H1 (cell line): ENCODE data around the gene ADIPOR1. TPM values are rescaled to one million over a fixed set of nuclear protein-coding genes. Genes with fewer than 3 reads are reported as not detected.

Experiments
- CTCF ChIA-PET: fragments of 300-600 bp; sonication (Branson Sonifier 250); formaldehyde crosslinking; loops from one replicate; lab custom pipeline; 2021; ENCODE audit not compliant: partially characterized antibody; lab: Charles Lee
- POLR2A ChIA-PET: fragments of 300-600 bp; sonication (Branson Sonifier 250); formaldehyde crosslinking; loops from one replicate; lab custom pipeline; 2021; ENCODE audit warnings: inconsistent platforms; ENCODE audit not compliant: partially characterized antibody; lab: Charles Lee
- DNase-seq, 2 experiments: peaks; one replicate each; pipeline versions ENCODE4 v3.0.0 to v3.0.0-alpha.2; 2010 to 2022; ENCODE audit warnings: low spot score in 2 of 2, low read depth in 1 of 2, mixed read lengths in 1 of 2
- FAIRE-seq: peaks from 2 replicates; lab custom pipeline; 2011; peaks lifted over from hg19 to GRCh38; lab: Jason Lieb, UNC
- H2AFZ ChIP-seq: 2 replicates; pipeline ENCODE4 v1.8.1; 2012; ENCODE audit warnings: low read length, inconsistent platforms
- H2AK5ac ChIP-seq: 2 replicates; pipeline ENCODE4 v1.6.1; 2013; ENCODE audit warnings: low read depth, low read length
- H2BK120ac ChIP-seq: replicated peaks from 2 replicates; pipeline ENCODE3; 2013; ENCODE audit warnings: low read depth, low read length, inconsistent platforms
- H2BK12ac ChIP-seq: 2 replicates; pipeline ENCODE4 v1.6.1; 2013; ENCODE audit warnings: low read depth, low read length
- H2BK15ac ChIP-seq: 2 replicates; pipeline ENCODE4 v1.6.1; 2013; ENCODE audit warnings: low read length
- H2BK20ac ChIP-seq: 2 replicates; pipeline ENCODE4 v1.6.1; 2013; ENCODE audit warnings: low read length
- H2BK5ac ChIP-seq: 2 replicates; pipeline ENCODE4 v1.6.1; 2013; ENCODE audit warnings: low read depth, low read length
- H3K14ac ChIP-seq: 2 replicates; pipeline ENCODE4 v1.6.1; 2013; ENCODE audit warnings: inconsistent platforms; ENCODE audit not compliant: insufficient read length
- H3K18ac ChIP-seq: 2 replicates; pipeline ENCODE4 v1.6.1; 2013; ENCODE audit warnings: low read length; ENCODE audit errors: extremely low read depth
- H3K23ac ChIP-seq: 2 replicates; pipeline ENCODE4 v1.6.1; 2013; ENCODE audit warnings: inconsistent platforms; ENCODE audit not compliant: insufficient read length
- H3K23me2 ChIP-seq: 2 replicates; pipeline ENCODE4 v1.6.1; 2013; ENCODE audit warnings: low read depth, low read length
- H3K27ac ChIP-seq: 2 replicates; pipeline ENCODE4 v1.6.1; 2011; ENCODE audit warnings: low read depth, low read length, inconsistent platforms
- H3K27me3 ChIP-seq, 4 experiments: replicated peaks in 1 of 4; 1 replicate in 1 of 4; 2 replicates in 3 of 4; pipeline versions ENCODE4 v1.6.1 to v1.8.1; 2011 to 2013; ENCODE audit warnings: low read length in 3 of 4, mild to moderate bottlenecking in 3 of 4, inconsistent platforms in 2 of 4, mixed read lengths in 2 of 4, moderate library complexity in 1 of 4; ENCODE audit not compliant: control insufficient read depth in 3 of 4, insufficient read depth in 3 of 4; ENCODE audit errors: extremely low read depth in 1 of 4
- H3K36me3 ChIP-seq, 4 experiments: 2 replicates each; pipeline versions ENCODE4 v1.6.1 to v1.8.1; 2011 to 2013; ENCODE audit warnings: mild to moderate bottlenecking in 4 of 4, low read length in 3 of 4, moderate library complexity in 2 of 4, control low read depth in 1 of 4, inconsistent platforms in 1 of 4; ENCODE audit not compliant: insufficient read depth in 4 of 4, control insufficient read depth in 2 of 4
- H3K4ac ChIP-seq: replicated peaks from 2 replicates; pipeline ENCODE3; 2013; ENCODE audit warnings: low read length, low read depth, mixed read lengths, inconsistent platforms; ENCODE audit not compliant: insufficient read length
- H3K4me1 ChIP-seq, 4 experiments: replicated peaks in 1 of 4; 1 replicate in 1 of 4; 2 replicates in 3 of 4; pipeline versions ENCODE4 v1.6.1 to v1.8.1; 2011 to 2013; ENCODE audit warnings: low read length in 3 of 4, inconsistent platforms in 2 of 4, mixed read lengths in 1 of 4; ENCODE audit not compliant: insufficient read depth in 4 of 4, control insufficient read depth in 3 of 4
- H3K4me2 ChIP-seq, 2 experiments: 2 replicates each; pipeline versions ENCODE4 v1.6.1 to v1.8.1; 2011 to 2013; ENCODE audit warnings: low read depth in 2 of 2, low read length in 2 of 2, control low read depth in 1 of 2, inconsistent platforms in 1 of 2, mild to moderate bottlenecking in 1 of 2; ENCODE audit not compliant: insufficient read depth in 1 of 2
- H3K4me3 ChIP-seq, 4 experiments: fragments of 200-600, 300-600 bp in 1 of 4; sonication (generic), shearing (Covaris generic), sonication (Bioruptor Twin) in 1 of 4; 2 replicates each; pipeline versions ENCODE4 v1.5.1 to v1.8.1; 2011 to 2016; ENCODE audit warnings: low read length in 4 of 4, low read depth in 3 of 4, control low read depth in 2 of 4, inconsistent platforms in 2 of 4, mild to moderate bottlenecking in 2 of 4, mixed read lengths in 1 of 4, moderate library complexity in 1 of 4; ENCODE audit not compliant: insufficient read depth in 2 of 4; ENCODE audit errors: extremely low read depth in 1 of 4
- H3K56ac ChIP-seq: replicated peaks from 2 replicates; pipeline ENCODE3; 2013; ENCODE audit warnings: low read depth, mild to moderate bottlenecking, mixed read lengths, low read length, inconsistent platforms; ENCODE audit not compliant: insufficient read length
- H3K79me1 ChIP-seq: 2 replicates; pipeline ENCODE4 v1.6.1; 2013; ENCODE audit warnings: low read depth, low read length, control low read depth
- H3K79me2 ChIP-seq, 2 experiments: 2 replicates each; pipeline versions ENCODE4 v1.6.1 to v1.8.1; 2012 to 2013; ENCODE audit warnings: low read length in 2 of 2, mild to moderate bottlenecking in 2 of 2, inconsistent platforms in 1 of 2; ENCODE audit not compliant: insufficient read depth in 2 of 2, control insufficient read depth in 1 of 2
- H3K9ac ChIP-seq, 4 experiments: replicated peaks in 1 of 4; 1 replicate in 1 of 4; 2 replicates in 3 of 4; pipeline versions ENCODE4 v1.6.1 to v1.8.1; 2011 to 2013; ENCODE audit warnings: low read depth in 3 of 4, low read length in 3 of 4, control low read depth in 2 of 4, mild to moderate bottlenecking in 2 of 4, moderate library complexity in 2 of 4, inconsistent platforms in 1 of 4; ENCODE audit errors: extremely low read depth in 1 of 4
- H3K9me3 ChIP-seq, 2 experiments: 2 replicates each; pipeline versions ENCODE4 v1.6.1 to v1.8.1; 2012 to 2013; ENCODE audit warnings: mild to moderate bottlenecking in 2 of 2, moderate library complexity in 2 of 2, control low read depth in 1 of 2, inconsistent platforms in 1 of 2, low read depth in 1 of 2, low read length in 1 of 2, mixed read lengths in 1 of 2; ENCODE audit not compliant: insufficient read depth in 2 of 2
- H4K20me1 ChIP-seq, 2 experiments: replicated peaks in 1 of 2; 2 replicates each; pipeline versions ENCODE3 to v1.8.1; 2011 to 2013; ENCODE audit warnings: inconsistent platforms in 2 of 2, low read length in 2 of 2, mild to moderate bottlenecking in 1 of 2; ENCODE audit not compliant: insufficient read depth in 2 of 2, control insufficient read depth in 1 of 2
- H4K5ac ChIP-seq: 2 replicates; pipeline ENCODE4 v1.6.1; 2013; ENCODE audit warnings: low read length, low read depth, mixed read lengths, inconsistent platforms; ENCODE audit not compliant: insufficient read length
- H4K8ac ChIP-seq: 2 replicates; pipeline ENCODE4 v1.8.0; 2013; ENCODE audit warnings: mild to moderate bottlenecking, moderate library complexity, low read length, inconsistent platforms; ENCODE audit not compliant: insufficient read depth; ENCODE audit errors: extremely low read depth
- H4K91ac ChIP-seq: replicated peaks from 2 replicates; pipeline ENCODE3; 2013; ENCODE audit warnings: low read length, mixed read lengths, inconsistent platforms; ENCODE audit not compliant: insufficient read length
- BCL11A ChIP-seq, 2 experiments: IDR thresholded peaks; one replicate each; pipeline ENCODE4 v1.6.1; 2011; ENCODE audit warnings: low read depth in 2 of 2, low read length in 2 of 2, mild to moderate bottlenecking in 2 of 2
- CBX5 ChIP-seq: fragments of 300-800, 300-1000 bp; sonication (generic); IDR thresholded peaks from 2 replicates; pipeline ENCODE4 v1.7.1; 2016; ENCODE audit warnings: antibody characterized with exemption, low read length, low read depth
- CHD2 ChIP-seq: IDR thresholded peaks from 2 replicates; pipeline ENCODE4 v1.6.1; 2012; ENCODE audit warnings: low read length, improper control_type of control experiment
- JUN ChIP-seq: IDR thresholded peaks from 2 replicates; pipeline ENCODE4 v1.6.1; 2011; ENCODE audit warnings: low read depth, mild to moderate bottlenecking, improper control_type of control experiment, low read length
- MAFK ChIP-seq: IDR thresholded peaks from 2 replicates; pipeline ENCODE4 v1.6.1; 2012; ENCODE audit warnings: low read depth, mild to moderate bottlenecking, improper control_type of control experiment, low read length
- NANOG ChIP-seq: IDR thresholded peaks from 2 replicates; pipeline ENCODE4 v1.6.1; 2011; ENCODE audit warnings: low read length, low read depth, mild to moderate bottlenecking, inconsistent platforms; ENCODE audit not compliant: insufficient read depth, poor library complexity, severe bottlenecking
- POLR2A ChIP-seq, 2 experiments: IDR thresholded peaks; 1 replicate in 1 of 2; 2 replicates in 1 of 2; pipeline ENCODE4 v1.6.1; 2011; ENCODE audit warnings: low read depth in 2 of 2, low read length in 2 of 2, mild to moderate bottlenecking in 2 of 2; ENCODE audit errors: control extremely low read depth in 1 of 2
- RXRA ChIP-seq: IDR thresholded peaks from 2 replicates; pipeline ENCODE4 v1.6.1; 2011; ENCODE audit warnings: low read depth, mild to moderate bottlenecking, low read length, moderate library complexity; ENCODE audit not compliant: insufficient read depth
- SAP30 ChIP-seq: fragments of 300-600 bp; sonication (generic); IDR thresholded peaks from 2 replicates; pipeline ENCODE4 v1.7.1; 2012; ENCODE audit warnings: low read length, moderate library complexity, mild to moderate bottlenecking, inconsistent platforms; ENCODE audit not compliant: insufficient read depth, insufficient replicate concordance
- SIRT6 ChIP-seq: IDR thresholded peaks from one replicate; pipeline ENCODE4 v1.7.1; 2012; ENCODE audit warnings: low read length, inconsistent platforms
- SP2 ChIP-seq: IDR thresholded peaks from 2 replicates; pipeline ENCODE4 v1.6.1; 2012; ENCODE audit warnings: mild to moderate bottlenecking, low read length, inconsistent platforms
- WGBS, 2 experiments: shearing (Covaris generic) in 1 of 2; methylation state at CpG; one replicate each; pipeline versions ENCODE4 v1.1.6 to v1.1.7; 2013 to 2015; ENCODE audit warnings: low lambda C conversion rate in 2 of 2, mixed read lengths in 2 of 2, inconsistent platforms in 1 of 2, low coverage in 1 of 2, missing lambda C conversion rate in 1 of 2; ENCODE audit not compliant: insufficient replicate concordance in 2 of 2, insufficient coverage in 1 of 2, insufficient read length in 1 of 2; ENCODE audit errors: extremely low coverage in 1 of 2, missing lambda C conversion rate in 1 of 2; 5-methylcytosine and 5-hydroxymethylcytosine counted together
- polyA plus RNA-seq, 7 experiments: library from polyadenylated mRNA; depleted of rRNA in 3 of 7; stranded (reverse) in 5 of 7; unstranded in 2 of 7; fragments of >200 nt in 5 of 7; fragments of 200-250 nt in 2 of 7; gene quantifications; 1 replicate in 5 of 7; 2 replicates in 1 of 7; 4 replicates in 1 of 7; pipeline versions ENCODE4 v1.2.1 to v1.2.3, GENCODE V29; 2011 to 2013; ENCODE audit warnings: missing spikeins in 2 of 7, mixed read lengths in 2 of 7
- total RNA-seq: library from RNA; stranded (reverse); fragmentation: NEBNext Ultra II Directional; extraction: Animal tissue kit (Norgen Biotek cat#: 25700); gene quantifications from 2 replicates; pipeline ENCODE4 v1.2.1, GENCODE V29; 2021
- TF ChIP-seq, protein P1 (sequence below), 3 experiments: IDR thresholded peaks; 1 replicate in 2 of 3; 2 replicates in 1 of 3; pipeline versions ENCODE4 v1.5.1 to v1.6.1; 2011; ENCODE audit warnings: low read length in 3 of 3, mild to moderate bottlenecking in 3 of 3, inconsistent platforms in 2 of 3, low read depth in 1 of 3, moderate library complexity in 1 of 3; ENCODE audit not compliant: insufficient read depth in 1 of 3; ENCODE audit errors: control extremely low read depth in 1 of 3
- TF ChIP-seq, protein P2 (sequence below): IDR thresholded peaks from 2 replicates; pipeline ENCODE4 v1.6.1; 2012; ENCODE audit warnings: inconsistent platforms

ADIPOR1 gene
- total and polyA plus RNA-seq, 2 of the 8 experiments (the other 6 are each of a cell fraction or from before 2014, with no cell fraction given): 69.8 to 118 TPM

DNA sequence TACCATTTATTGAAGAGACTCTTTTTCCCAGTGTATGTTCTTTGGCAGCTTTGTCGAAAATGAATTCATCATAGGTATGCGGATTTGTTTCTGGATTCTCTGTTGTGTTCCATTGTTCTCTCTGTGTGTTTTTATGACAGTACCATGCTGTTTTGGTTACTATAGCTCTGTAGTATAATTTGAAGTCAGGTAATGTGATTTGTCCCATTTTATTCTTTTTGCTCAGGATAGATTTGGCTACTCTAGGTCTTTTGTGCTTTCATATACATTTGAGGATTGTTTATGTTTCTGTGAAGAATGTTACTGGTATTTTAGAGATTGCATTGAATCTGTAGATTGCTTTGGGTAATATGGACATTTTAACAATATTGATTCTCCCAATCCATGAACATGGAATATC lies 25.6 kb downstream of the ADIPOR1 start:
- Histone ChIP-seq H3K14ac (no peak overlapping the region), H2BK12ac (no peak overlapping the region), H4K5ac (no peak overlapping the region), H3K4ac (no peak overlapping the region), H3K9me3 (no peaks in the 10 kb centered on the region), H3K56ac (no peak overlapping the region), H4K91ac (no peak overlapping the region), H3K27me3 (no peaks in the 10 kb centered on the region), H3K4me1 (no peaks in the 10 kb centered on the region), H3K4me3 (no peak overlapping the region), H4K20me1 (no peaks in the 10 kb centered on the region), H3K9ac (no peak overlapping the region), H3K4me2 (no peak overlapping the region), H3K79me2 (no peaks in the 10 kb centered on the region), H3K27ac (no peak overlapping the region), H3K18ac (no peak overlapping the region), H2AFZ (no peak overlapping the region), H2BK120ac (no peak overlapping the region), H3K79me1 (no peaks in the 10 kb centered on the region), H3K23ac (no peak overlapping the region), H3K23me2 (no peaks in the 10 kb centered on the region), H2BK5ac (no peak overlapping the region), H3K36me3 (no peaks in the 10 kb centered on the region), H2BK20ac (no peak overlapping the region), H2AK5ac (no peak overlapping the region), H4K8ac (no peak overlapping the region), H2BK15ac (no peak overlapping the region)
- CTCF ChIA-PET: no interaction called here
- TF ChIP-seq, protein P1, sequence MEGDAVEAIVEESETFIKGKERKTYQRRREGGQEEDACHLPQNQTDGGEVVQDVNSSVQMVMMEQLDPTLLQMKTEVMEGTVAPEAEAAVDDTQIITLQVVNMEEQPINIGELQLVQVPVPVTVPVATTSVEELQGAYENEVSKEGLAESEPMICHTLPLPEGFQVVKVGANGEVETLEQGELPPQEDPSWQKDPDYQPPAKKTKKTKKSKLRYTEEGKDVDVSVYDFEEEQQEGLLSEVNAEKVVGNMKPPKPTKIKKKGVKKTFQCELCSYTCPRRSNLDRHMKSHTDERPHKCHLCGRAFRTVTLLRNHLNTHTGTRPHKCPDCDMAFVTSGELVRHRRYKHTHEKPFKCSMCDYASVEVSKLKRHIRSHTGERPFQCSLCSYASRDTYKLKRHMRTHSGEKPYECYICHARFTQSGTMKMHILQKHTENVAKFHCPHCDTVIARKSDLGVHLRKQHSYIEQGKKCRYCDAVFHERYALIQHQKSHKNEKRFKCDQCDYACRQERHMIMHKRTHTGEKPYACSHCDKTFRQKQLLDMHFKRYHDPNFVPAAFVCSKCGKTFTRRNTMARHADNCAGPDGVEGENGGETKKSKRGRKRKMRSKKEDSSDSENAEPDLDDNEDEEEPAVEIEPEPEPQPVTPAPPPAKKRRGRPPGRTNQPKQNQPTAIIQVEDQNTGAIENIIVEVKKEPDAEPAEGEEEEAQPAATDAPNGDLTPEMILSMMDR (IDR thresholded peaks at IDR 0.05; ENCODE audit: control extremely low read depth in 1 of 3, insufficient read depth in 1 of 3, low read depth in 1 of 3, low read length in 3 of 3): no peak
- TF ChIP-seq CBX5: no peak
- no peak for TF ChIP-seq NANOG
- TF ChIP-seq BCL11A (IDR thresholded peaks at IDR 0.05; ENCODE audit: low read depth in 2 of 2, low read length in 2 of 2): no peak
- no peak for TF ChIP-seq SP2
- no peak for TF ChIP-seq POLR2A (IDR thresholded peaks at IDR 0.05; ENCODE audit: control extremely low read depth in 1 of 2, low read depth in 2 of 2, low read length in 2 of 2)
- TF ChIP-seq CHD2: no peak
- no peak for TF ChIP-seq RXRA
- no peak for TF ChIP-seq SAP30
- TF ChIP-seq, protein P2, sequence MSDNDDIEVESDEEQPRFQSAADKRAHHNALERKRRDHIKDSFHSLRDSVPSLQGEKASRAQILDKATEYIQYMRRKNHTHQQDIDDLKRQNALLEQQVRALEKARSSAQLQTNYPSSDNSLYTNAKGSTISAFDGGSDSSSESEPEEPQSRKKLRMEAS: no peak
- TF ChIP-seq JUN: no peak
- TF ChIP-seq SIRT6: no peak
- TF ChIP-seq MAFK: no peak
- POLR2A ChIA-PET: no interaction called here
- DNase-seq (no peak), FAIRE-seq (no peak)
- WGBS, 2 experiments: 93% methylated on average over 2 of the region's 2 CpGs; no CpG with 5 or more reads in 1 of the 2 experiments
